OCI-LY7 (cell line): Measurements from ENCODE around the gene AGBL4. TPM values are rescaled to one million over a fixed set of nuclear protein-coding genes. Genes with fewer than 3 reads are reported as not detected.

Source experiments
- BruUV-seq: library from RNA; stranded (reverse); fragments of 400-500 nt; replicated peaks from 2 replicates; lab custom pipeline; 2021; lab: Mats Ljungman, UMichigan
- CTCF ChIA-PET: fragments of 300-600 bp; sonication (Branson Sonifier 250); formaldehyde crosslinking; loops from one replicate; lab custom pipeline; 2022; ENCODE audit warnings: antibody characterized with exemption; ENCODE audit not compliant: unreplicated experiment; lab: Charles Lee
- POLR2A ChIA-PET: fragments of 300-600 bp; sonication (Branson Sonifier 250); formaldehyde crosslinking; loops from one replicate; lab custom pipeline; 2022; ENCODE audit warnings: antibody characterized with exemption; lab: Charles Lee
- DNase-seq: peaks from one replicate; pipeline ENCODE4 v3.0.0-alpha.2; 2015; ENCODE audit warnings: low spot score
- H2AFZ ChIP-seq: fragments of 200-600 bp; sonication (generic), shearing (Covaris generic); 2 replicates; pipeline ENCODE4 v1.6.1; 2014; ENCODE audit warnings: mild to moderate bottlenecking, antibody characterized with exemption, low read length, moderate library complexity
- H3K27ac ChIP-seq: fragments of 200-600 bp; sonication (generic); 2 replicates; pipeline ENCODE4 v1.5.1; 2014; ENCODE audit warnings: mixed run types, low read depth, mild to moderate bottlenecking, moderate library complexity, low read length, inconsistent platforms; ENCODE audit not compliant: poor library complexity, severe bottlenecking
- H3K36me3 ChIP-seq: fragments of 200-600 bp; sonication (generic); 2 replicates; pipeline ENCODE4 v1.6.1; 2014; ENCODE audit warnings: mild to moderate bottlenecking, antibody characterized with exemption, low read length, moderate library complexity, mixed read lengths; ENCODE audit not compliant: insufficient read depth
- H3K4me1 ChIP-seq: fragments of 200-600 bp; sonication (generic); 2 replicates; pipeline ENCODE4 v1.5.1; 2014; ENCODE audit warnings: mild to moderate bottlenecking, low read length; ENCODE audit not compliant: insufficient read depth, poor library complexity, severe bottlenecking
- H3K4me2 ChIP-seq: fragments of 200-600 bp; sonication (generic); 2 replicates; pipeline ENCODE4 v1.6.1; 2014; ENCODE audit warnings: mild to moderate bottlenecking, low read length
- H3K4me3 ChIP-seq: fragments of 200-600 bp; sonication (generic); 2 replicates; pipeline ENCODE4 v1.5.1; 2014; ENCODE audit warnings: mild to moderate bottlenecking, low read depth, low read length; ENCODE audit not compliant: poor library complexity, severe bottlenecking
- H3K79me2 ChIP-seq: fragments of 200-600 bp; sonication (generic); 2 replicates; pipeline ENCODE4 v1.6.1; 2016; ENCODE audit warnings: low read depth, mild to moderate bottlenecking, low read length, moderate library complexity, mixed read lengths; ENCODE audit not compliant: insufficient read depth
- H3K9me2 ChIP-seq: fragments of 200-600 bp; sonication (generic); 2 replicates; pipeline ENCODE4 v1.6.1; 2016; ENCODE audit warnings: mild to moderate bottlenecking, low read length, mixed read lengths; ENCODE audit not compliant: insufficient read depth
- H3K9me3 ChIP-seq: fragments of 200-600 bp; sonication (generic); 2 replicates; pipeline ENCODE4 v1.6.1; 2014; ENCODE audit warnings: mild to moderate bottlenecking, mixed run types, low read length, mixed read lengths
- H4K20me1 ChIP-seq: fragments of 200-600 bp; sonication (generic); 2 replicates; pipeline ENCODE4 v1.6.1; 2014; ENCODE audit warnings: mild to moderate bottlenecking, antibody characterized with exemption, low read length, moderate library complexity, mixed read lengths; ENCODE audit not compliant: insufficient read depth
- CTCF ChIP-seq: fragments of 200-600 bp; sonication (generic); conservative IDR thresholded peaks from 2 replicates; pipeline ENCODE4 v1.5.1; 2014; ENCODE audit warnings: mild to moderate bottlenecking, antibody characterized with exemption, low read length, moderate library complexity, mixed read lengths
- EZH2phosphoT487 ChIP-seq: fragments of 200-600 bp; sonication (generic); IDR thresholded peaks from 2 replicates; pipeline ENCODE4 v1.6.1; 2018; ENCODE audit warnings: low read depth, borderline replicate concordance, mild to moderate bottlenecking, mixed run types, antibody characterized with exemption, low read length, moderate library complexity, mixed read lengths
- intact Hi-C: fragments of 100-400 bp; cut with micrococcal nuclease; formaldehyde crosslinking; loops from one replicate; pipeline ENCODE4 v1.10.0; 2022; ENCODE audit not compliant: unreplicated experiment
- total RNA-seq, 2 experiments: library from RNA; depleted of rRNA in 1 of 2; stranded (reverse); fragments of >200 nt in 1 of 2; shearing (Covaris generic) in 1 of 2; gene quantifications; 2 replicates each; pipeline ENCODE4 v1.2.3, GENCODE V29; 2014 to 2022

AGBL4 gene
- total RNA-seq, 2 experiments from 2014 or later = not detected

DNA sequence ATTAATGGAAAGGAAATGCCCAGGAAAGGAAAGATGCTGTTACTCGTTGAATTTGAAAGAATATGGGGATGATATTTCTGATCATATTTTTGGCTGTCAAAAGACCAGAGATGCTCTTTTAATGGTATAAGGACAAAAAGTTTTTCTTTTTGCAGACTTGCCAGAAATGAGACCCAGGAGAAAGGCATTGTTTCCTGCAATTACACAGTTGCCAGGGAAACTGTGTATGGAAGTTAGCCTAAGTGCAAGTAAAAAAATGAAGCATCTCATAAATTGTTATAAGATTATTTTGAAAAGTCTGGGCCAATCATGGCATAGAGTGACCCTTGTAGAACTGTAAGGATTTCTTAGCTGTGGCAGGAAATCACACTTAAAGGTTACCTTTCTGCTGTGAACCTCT, 1091.4 kb downstream of the AGBL4 start:
- Histone ChIP-seq H3K36me3 (no peaks in the 10 kb centered on the region), H3K27ac (no peak overlapping the region), H3K9me2 (no peaks in the 10 kb centered on the region), H3K4me1 (no peaks in the 10 kb centered on the region), H3K9me3 (no peaks in the 10 kb centered on the region), H2AFZ (no peak overlapping the region), H3K4me3 (no peak overlapping the region), H3K79me2 (no peaks in the 10 kb centered on the region), H4K20me1 (no peaks in the 10 kb centered on the region), H3K4me2 (no peak overlapping the region)
- no peak for DNase-seq
- POLR2A ChIA-PET = interaction anchor here (0.7 kb wide), 1 partner anchor 1687 kb away, joined by 4 read pairs; no protein-coding TSS in a partner anchor
- intact Hi-C loops = no loop called here
- TF ChIP-seq CTCF (no peak), EZH2phosphoT487 (no peak)
- BruUV-seq = no TSS peak
- CTCF ChIA-PET = no interaction called here

DNA sequence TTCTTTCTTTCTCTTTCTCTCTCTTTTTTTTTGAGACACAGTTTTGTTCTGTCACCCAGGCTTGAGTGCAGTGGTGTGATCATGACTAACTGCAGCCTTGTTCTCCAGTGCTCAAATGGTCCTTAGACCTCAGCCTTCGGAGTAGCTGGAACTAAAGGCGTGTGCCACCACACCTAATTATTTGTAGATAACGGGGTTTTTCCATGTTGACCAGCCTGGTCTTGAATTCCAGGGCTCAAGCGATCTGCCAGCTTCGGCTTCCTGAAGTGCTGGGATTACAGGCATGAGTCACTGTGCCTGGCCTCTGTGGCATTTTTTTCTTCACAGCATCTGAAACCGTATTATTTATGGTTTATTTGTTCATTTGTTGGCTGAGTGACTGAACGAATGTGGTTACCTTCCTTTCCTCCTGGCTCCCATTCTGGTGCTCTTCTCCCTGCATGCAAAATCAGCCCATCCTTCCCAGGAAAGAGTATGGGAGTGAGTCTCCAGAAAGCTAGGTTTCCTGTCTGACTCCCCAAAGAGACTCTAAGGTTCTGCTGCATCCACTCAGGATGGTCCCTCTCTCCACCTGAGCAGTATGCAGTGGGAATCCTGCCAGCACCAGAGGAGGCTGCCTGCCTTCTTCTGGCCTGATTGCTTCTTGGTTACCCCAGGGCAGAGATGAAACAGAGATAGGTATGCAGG, 1092.1 kb downstream of the AGBL4 start:
- ChIA-PET CTCF (no interaction called here), POLR2A (interaction anchor here (0.7 kb wide), 1 partner anchor 1686 kb away, joined by 4 read pairs; no protein-coding TSS in a partner anchor)
- no peaks in the 10 kb centered on the region for H3K36me3 ChIP-seq
- H2AFZ ChIP-seq = no peak overlapping the region
- intact Hi-C loops = no loop called here
- no peaks in the 10 kb centered on the region for H3K4me1 ChIP-seq
- no TSS peak for BruUV-seq
- H3K9me2 ChIP-seq = no peaks in the 10 kb centered on the region
- no peak overlapping the region for H3K4me2 ChIP-seq
- H3K4me3 ChIP-seq = no peak overlapping the region
- H3K27ac ChIP-seq = no peak overlapping the region
- no peaks in the 10 kb centered on the region for H3K79me2 ChIP-seq
- H4K20me1 ChIP-seq = no peaks in the 10 kb centered on the region
- DNase-seq = no peak
- TF ChIP-seq EZH2phosphoT487 (no peak), CTCF (no peak)
- no peaks in the 10 kb centered on the region for H3K9me3 ChIP-seq

DNA sequence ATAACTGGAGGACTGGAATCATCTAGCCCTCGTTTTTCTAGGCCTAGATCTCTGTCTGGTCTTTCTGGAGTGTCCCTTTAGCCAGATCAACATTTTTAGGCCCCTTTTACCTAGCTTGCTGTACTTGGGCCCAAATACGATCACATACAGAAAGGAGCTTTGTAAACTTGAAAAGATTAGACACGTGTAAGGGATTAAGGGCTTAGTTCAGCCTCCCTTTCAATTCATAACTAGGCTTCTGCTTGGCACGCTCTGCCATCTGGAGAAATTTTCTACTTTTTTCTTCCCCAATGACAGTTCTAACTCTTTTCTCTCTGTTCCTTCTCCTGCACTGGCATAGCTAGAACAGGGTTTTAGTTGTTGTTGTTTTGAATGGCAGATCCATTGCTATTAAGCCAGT, 1093.7 kb downstream of the AGBL4 start:
- Histone ChIP-seq H3K27ac (no peak overlapping the region), H3K4me2 (no peak overlapping the region), H3K36me3 (no peaks in the 10 kb centered on the region), H3K4me1 (no peaks in the 10 kb centered on the region), H3K4me3 (no peak overlapping the region), H3K9me3 (no peaks in the 10 kb centered on the region), H3K79me2 (no peaks in the 10 kb centered on the region), H3K9me2 (no peaks in the 10 kb centered on the region), H4K20me1 (no peaks in the 10 kb centered on the region), H2AFZ (no peak overlapping the region)
- intact Hi-C loops = no loop called here
- BruUV-seq = no TSS peak
- no peak for DNase-seq
- TF ChIP-seq EZH2phosphoT487 (no peak), CTCF (no peak)
- CTCF ChIA-PET = no interaction called here
- POLR2A ChIA-PET = no interaction called here
